ENCODE results near the gene CYP11A1.
"Not testable (repeated sequence)": the region's sequence is repeated elsewhere in the genome, so short reads cannot be mapped to it uniquely, and the experiment has no call there.

CYP11A1 gene

GRCh38 chr15:74374648-74375302 lies 7.3 kb upstream of the CYP11A1 start:
- no peak for DNase-seq (ENCODE audit: low read depth in 2 of 2)

GRCh38 chr15:74373731-74374647 lies 6.5 kb upstream of the CYP11A1 start:
- DNase-seq (ENCODE audit: low read depth in 2 of 2): peak; percentile 89 to 95

GRCh38 chr15:74373056-74373650 lies 5.7 kb upstream of the CYP11A1 start:
- no peak for DNase-seq (ENCODE audit: low read depth in 2 of 2)

- no peak for DNase-seq (ENCODE audit: low read depth in 2 of 2)
These were observed 3.0 kb upstream of the CYP11A1 start for GRCh38 chr15:74370471-74370870.

GRCh38 chr15:74369756-74370155 lies 2.3 kb upstream of the CYP11A1 start:
- DNase-seq (ENCODE audit: low read depth in 2 of 2): no peak

GRCh38 chr15:74369084-74369745 lies 1.8 kb upstream of the CYP11A1 start:
- DNase-seq (ENCODE audit: low read depth in 2 of 2): no peak

- DNase-seq (ENCODE audit: low read depth in 2 of 2): no peak
These were observed 675 bp upstream of the CYP11A1 start for GRCh38 chr15:74368121-74368520.

GRCh38 chr15:74365598-74366445 lies 1.6 kb downstream of the CYP11A1 start:
- DNase-seq (ENCODE audit: low read depth in 2 of 2): no peak

- no peak for DNase-seq (ENCODE audit: low read depth in 2 of 2)
These were observed 2.4 kb downstream of the CYP11A1 start for GRCh38 chr15:74364936-74365597.

GRCh38 chr15:74362482-74362881 lies 5.0 kb downstream of the CYP11A1 start:
- no peak for DNase-seq (ENCODE audit: low read depth in 2 of 2)

GRCh38 chr15:74360855-74361254 lies 6.6 kb downstream of the CYP11A1 start:
- not testable (repeated sequence) for DNase-seq (ENCODE audit: low read depth in 2 of 2)

GRCh38 chr15:74359376-74359775 lies 8.1 kb downstream of the CYP11A1 start:
- DNase-seq (ENCODE audit: low read depth in 2 of 2): not testable (repeated sequence)

- not testable (repeated sequence) for DNase-seq (ENCODE audit: low read depth in 2 of 2)
These were observed 9.9 kb downstream of the CYP11A1 start for GRCh38 chr15:74357514-74357913.

- not testable (repeated sequence) for DNase-seq (ENCODE audit: low read depth in 2 of 2)
These were observed 11.4 kb downstream of the CYP11A1 start for GRCh38 chr15:74356050-74356449.

- DNase-seq (ENCODE audit: low read depth in 2 of 2): not testable (repeated sequence)
These were observed 13.5 kb downstream of the CYP11A1 start for GRCh38 chr15:74353992-74354391.

- no peak for DNase-seq (ENCODE audit: low read depth in 2 of 2)
These were observed 15.0 kb downstream of the CYP11A1 start for GRCh38 chr15:74352393-74352910.

GRCh38 chr15:74351670-74352069 lies 15.8 kb downstream of the CYP11A1 start:
- no peak for DNase-seq (ENCODE audit: low read depth in 2 of 2)

GRCh38 chr15:74350295-74351275 lies 16.9 kb downstream of the CYP11A1 start:
- no peak for DNase-seq (ENCODE audit: low read depth in 2 of 2)

GRCh38 chr15:74349241-74349778 lies 18.1 kb downstream of the CYP11A1 start:
- DNase-seq (ENCODE audit: low read depth in 2 of 2): no peak
